GM18502 (cell line): ENCODE results near the gene VPS36.
"Not testable (repeated sequence)": the region's sequence is repeated elsewhere in the genome, so short reads cannot be mapped to it uniquely, and the experiment has no call there.

Experiments used
- ATAC-seq: cut with Tn5 transposase; IDR thresholded peaks from one replicate; pipeline ENCODE4 v1.9.1; 2021; ENCODE audit warnings: mild to moderate bottlenecking; ENCODE audit not compliant: unreplicated experiment, poor library complexity

The VPS36 gene

DNA sequence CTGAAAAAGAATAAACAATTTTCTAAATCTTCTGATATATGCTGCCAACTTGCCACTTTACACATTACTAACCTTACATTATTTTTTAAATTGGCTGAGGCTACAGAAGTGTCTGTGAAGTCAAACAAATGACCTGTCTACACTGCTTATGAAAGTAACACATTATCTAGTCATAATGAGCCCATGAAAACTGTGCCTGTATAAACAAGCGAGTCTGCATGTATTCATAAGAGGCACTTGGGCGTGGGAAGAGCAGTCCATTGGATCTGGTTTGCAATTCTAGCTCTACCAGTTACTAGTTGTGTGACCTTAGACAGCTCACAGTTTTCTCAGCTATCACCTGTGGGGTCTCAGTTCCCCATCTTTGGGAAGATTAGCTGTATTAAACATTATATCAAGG is 3.1 kb downstream of the VPS36 start:
- ATAC-seq = no peak

DNA sequence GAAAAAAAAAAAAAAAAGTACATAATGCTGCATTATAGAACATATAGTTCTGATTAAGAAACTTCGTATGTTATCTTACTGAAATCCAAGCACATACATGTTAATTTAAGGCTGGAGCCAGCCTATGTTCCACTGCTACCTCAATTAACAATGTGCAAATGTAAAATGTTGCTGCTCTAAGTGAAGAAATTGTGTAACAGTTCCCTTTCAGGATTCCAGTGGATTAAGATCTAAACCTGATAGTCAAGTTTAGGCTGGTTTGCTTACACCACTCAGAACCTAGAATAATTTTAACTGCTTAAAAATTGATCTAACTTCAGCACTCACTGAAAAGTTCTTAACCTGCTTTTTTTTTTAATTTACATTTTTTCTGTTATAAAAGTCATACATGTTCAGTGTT is 4.2 kb downstream of the VPS36 start:
- ATAC-seq = no peak

DNA sequence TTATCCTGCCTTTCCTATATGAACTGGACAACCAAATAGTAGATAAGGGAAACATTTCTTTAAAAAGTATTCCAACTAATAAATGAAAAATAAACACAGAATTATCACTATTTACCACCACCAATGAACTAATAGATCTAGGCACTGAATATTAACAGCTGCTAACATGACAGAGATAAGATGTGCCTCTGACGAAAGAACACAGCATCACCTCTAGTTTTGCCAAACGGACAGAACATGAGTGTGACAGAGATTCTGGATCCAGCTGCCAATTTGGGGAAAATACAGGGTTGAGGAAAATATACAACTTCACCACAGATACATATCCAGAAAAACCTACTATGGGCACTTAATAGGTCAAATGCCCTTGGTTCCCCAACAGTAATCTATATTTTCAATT is 18.0 kb downstream of the VPS36 start:
- ATAC-seq = no peak

DNA sequence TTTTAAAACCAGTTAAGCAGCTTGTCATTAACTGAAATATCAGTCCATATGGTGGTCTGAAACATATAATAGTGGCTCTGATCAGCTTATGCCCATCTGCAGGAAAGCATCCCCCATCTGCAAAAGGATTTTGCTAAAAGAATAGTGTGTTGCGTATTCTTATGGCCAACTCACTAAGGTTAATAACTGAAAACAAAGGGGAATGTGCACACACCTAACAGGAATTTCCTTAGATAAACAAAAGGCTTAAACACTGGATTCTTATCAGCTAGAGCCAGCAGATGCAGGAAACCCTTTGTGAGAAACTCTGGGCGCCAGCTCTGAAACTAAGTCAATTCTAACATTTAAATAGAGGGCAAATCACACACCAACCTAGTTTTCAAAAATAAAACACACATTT is 22.1 kb downstream of the VPS36 start:
- ATAC-seq = no peak

DNA sequence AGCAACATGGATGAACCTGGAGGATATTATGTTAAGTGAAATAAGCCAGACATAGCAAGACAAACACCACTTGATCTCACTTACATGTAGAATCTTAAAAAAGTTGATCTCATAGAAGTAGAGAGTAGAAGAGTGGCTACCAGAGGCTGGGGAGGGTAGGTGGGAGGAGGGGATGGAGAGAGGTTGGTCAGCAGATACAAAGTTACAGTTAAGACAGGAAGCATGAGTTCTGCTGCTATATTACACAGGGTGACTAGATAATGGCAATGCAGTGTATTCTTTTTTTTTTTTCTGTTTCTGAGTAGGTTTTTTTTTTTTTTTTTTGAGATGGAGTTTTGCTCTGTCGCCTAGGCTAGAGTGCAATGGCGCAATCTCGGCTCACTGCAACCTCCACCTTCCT is 29.2 kb downstream of the VPS36 start:
- ATAC-seq = no peak

DNA sequence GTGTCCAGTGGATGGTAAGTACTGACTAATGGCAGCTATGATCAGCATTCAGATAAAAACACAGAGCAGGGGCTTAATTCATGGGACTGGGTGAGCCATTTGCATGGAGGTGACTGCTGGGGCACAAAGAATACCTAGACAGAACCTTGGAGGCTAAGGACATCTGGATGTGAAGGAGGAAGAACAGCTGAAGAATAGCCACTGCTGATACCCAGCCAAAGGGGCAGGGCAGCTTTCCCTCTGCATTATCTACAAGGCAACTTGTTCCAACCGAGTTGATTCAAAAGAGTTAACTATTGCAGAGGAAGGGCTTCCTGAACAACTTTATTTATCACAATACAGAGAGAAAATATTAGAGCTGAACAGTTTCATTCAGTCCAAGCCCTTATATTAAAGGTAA is 31.4 kb downstream of the VPS36 start:
- no peak for ATAC-seq

DNA sequence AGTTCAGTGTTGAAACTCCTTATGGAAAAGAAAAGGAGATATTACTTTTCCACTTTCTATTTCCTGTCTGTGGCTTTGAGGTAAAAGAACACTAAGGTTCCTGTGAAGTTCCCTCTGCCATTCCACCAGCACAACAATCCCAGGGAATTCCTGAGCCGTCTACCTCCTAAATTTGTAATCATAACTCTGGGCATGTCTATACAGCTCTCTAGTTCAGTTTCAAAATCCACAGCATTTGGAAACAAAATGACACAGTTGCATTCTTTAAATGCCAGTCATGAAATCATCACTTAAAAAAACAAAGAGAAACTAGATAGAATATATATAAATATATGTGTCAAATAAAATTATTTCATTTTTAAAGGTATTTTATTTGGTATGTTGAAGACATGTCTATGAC is 35.5 kb downstream of the VPS36 start:
- ATAC-seq = no peak

DNA sequence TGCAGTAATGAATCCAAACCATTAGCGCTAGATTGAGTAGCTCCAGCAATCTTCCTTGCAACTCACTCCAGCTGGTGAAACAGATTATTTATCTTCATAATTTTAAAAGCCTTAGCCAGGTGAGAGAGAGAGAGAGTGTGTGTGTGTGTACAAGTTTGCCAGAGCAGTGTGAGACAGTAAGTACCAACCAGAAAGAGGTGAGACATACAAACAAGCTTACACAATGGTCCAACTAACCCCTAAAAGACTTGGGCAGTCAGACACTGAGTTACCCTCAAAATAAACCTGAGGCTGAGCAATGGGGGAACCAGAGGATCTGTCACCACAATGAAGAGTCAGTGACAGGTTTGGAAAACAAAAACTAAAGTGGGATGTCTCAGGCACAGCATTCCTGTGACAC is 36.4 kb downstream of the VPS36 start:
- no peak for ATAC-seq

DNA sequence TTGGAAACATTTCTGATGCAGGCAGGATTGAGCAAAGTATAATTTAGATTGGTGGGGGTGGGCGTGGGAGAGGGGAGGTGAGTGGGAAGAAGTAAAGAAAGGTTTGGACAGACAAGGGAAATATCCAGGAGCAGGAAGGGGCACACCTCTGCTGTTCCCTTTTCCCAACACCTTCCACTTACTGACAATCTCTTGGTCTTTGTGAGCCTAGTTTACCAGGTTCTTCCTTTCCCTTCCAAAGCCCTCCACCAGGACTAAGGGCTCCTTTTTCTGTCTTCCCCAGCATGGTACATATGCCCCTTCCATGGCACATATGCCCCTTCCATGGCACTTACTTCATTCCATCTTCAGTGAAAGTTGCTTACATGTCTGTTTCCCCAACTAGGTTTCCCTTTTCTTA is 38.3 kb downstream of the VPS36 start:
- no peak for ATAC-seq

DNA sequence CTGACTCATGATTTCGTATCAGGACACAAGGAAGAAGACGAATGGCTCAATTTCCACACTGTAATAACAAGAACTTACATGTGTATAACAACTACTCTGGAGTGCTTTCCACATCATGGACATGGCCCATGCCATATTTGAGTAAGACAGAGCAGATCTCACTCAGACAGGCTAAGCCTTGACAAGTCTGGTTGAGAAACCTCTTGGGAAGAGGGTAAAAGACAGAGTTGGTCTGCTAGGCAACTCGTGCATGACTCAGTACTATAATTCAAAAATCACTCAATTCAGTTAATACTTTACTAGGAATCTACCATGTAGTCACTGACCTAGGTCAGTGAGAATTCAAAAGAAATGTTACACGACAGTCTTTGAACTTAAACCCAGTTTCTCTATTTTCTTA is 38.8 kb downstream of the VPS36 start:
- peak; percentile 56 for ATAC-seq

DNA sequence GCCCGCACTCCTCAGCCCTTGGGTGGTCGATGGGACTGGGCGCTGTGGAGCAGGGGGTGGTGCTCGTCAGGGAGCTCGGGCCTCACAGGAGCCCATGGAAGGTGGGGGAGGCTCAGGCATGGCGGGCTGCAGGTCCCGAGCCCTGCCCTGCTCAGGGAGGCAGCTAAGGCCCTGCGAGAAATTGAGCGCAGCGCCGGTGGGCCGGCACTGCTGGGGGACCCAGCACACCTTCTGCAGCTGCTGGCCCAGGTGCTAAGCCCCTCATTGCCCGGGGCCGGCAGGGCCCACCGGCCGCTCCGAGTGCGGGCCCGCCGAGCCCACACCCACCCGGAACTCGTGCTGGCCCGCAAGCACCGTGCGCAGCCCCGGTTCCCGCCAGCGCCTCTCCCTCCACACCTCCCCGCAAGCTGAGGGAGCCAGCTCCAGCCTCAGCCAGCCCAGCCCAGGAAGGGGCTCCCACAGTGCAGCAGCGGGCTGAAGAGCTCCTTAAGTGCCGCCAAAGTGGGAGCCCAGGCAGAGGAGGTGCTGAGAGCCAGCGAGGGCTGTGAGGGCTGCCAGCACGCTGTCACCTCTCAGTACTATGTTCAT is 42.3 kb downstream of the VPS36 start:
- ATAC-seq = not testable (repeated sequence)

DNA sequence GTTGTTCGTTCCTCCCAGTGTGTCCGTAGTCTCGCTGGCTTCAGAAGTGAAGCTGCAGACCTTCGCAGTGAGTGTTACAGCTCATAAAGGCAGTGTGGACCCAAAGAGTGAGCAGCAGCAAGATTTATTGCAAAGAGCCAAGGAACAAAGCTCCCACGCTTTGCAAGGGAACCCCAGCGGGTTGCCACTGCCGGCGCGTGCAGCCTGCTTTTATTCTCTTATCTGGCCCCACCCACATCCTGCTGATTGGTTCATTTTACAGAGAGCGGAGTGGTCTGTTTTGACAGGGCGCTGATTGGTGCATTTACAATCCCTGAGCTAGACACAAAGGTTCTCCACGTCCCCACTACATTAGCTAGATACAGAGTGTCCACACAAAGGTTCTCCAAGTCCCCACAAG is 43.0 kb downstream of the VPS36 start:
- not testable (repeated sequence) for ATAC-seq

DNA sequence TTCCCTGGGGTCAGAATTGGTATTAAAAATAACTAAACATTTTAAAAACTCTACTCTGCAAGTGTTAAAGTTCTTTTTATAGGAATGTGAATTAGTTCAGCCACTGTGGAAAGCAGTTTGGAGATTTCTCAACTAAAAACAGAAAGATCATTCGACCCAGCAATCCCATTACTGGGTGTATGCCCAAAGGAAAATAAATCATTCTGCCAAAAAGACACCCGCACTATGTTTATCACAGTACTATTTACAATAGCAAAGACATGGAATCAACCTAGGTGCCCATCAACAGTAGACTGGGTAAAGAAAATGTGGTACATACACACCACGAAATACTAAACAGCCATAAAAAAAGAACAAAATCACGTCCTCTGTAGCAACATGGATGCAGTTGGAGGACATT is 43.8 kb downstream of the VPS36 start:
- ATAC-seq = no peak

DNA sequence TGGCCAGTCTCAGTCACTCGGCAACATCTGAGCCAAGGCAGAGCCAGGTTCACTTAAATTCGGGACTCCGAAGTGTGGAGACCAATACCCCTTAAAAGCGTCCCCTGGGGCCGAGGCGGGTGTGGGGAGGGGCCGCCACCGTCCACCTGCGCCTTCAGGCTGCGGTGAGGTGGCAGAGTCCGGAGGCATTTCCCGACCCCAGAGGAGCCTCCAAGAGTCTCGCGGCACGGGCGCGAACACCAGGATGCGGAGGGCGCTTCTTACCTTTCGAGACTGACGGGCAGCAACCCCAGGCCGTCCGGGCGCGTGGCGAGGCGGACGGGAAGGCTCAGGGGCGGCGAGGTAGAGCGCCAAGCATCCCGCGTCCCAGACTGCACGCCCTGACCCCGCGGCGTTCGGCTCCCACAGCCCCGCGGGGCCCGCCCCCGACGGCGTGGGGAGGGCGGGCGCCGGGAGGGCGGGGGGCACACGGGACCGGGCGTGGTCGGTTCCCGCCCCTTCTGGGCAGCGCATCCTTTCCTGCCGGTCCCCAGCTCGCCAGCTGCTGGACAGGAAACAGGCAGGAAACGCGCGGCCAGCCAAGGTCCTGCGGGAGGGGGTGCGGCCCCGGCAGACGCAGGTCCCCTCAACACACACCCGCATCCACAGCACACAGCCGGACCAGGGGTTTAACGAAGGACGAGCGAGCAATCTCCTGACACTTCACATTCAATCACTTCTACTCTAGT is 44.5 kb downstream of the VPS36 start, which contains the start of gene THSD1:
Gene THSD1 (minus strand): TSS at position 406 of the 728 bp plus-strand sequence. CDS start 3,572 bp downstream, outside the sequence.
- ATAC-seq = peak; percentile 49

DNA sequence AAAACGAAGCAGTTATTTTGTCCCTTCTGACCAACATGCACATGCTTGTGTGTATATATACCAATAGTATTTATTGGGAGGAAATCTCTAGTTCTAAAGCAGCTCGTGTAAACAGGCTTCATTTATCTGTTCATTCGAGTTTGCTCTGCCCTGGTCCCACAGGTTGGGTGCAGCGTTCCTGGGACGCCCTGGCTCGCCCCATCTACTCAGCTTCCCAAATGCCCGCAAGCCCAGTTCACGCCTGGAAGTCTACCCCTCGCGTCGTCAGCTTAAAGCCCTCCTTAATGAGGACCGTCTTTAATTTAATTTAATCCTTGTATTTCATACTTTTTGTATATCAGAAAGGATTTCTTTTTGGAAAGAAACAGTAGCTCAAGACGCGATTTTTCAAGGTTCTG is 45.1 kb downstream of the VPS36 start:
- ATAC-seq = peak; percentile 7

DNA sequence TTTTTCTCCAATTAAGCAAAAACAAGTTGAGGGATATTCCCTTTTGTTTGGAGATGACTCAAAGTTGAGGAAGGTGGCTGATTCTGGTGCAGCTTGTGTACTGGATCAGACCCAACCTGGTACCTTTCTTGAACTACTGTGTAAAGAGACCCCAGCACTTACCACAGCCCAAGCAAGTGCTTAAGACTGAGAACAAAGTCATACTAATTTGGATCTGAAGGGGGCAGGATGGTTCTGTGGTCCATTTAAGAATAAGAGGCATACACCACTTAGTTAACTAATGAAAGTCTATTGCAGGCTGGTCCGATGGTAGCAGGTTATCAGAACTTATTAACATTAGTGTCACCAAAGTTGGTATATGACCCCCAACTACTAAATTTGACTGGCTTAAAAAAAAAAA is 50.7 kb downstream of the VPS36 start:
- no peak for ATAC-seq

DNA sequence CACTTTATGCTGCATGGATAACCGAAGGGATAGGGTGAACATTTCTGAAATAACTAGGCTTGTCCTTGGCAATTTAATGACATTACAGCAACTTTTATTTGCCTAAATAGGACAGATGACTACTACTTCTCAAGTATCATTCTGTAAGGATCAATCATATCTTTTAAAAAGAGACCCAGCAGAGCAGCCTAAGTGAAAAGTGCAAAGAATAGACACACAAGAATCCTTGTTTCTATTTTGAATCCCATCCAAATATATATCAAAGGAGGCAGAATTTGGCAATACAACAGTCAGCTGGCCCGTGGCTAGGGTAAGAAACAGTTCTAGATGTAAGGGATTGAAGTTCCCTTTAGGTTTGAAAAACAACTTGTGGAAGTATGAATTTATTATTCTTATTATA is 51.4 kb downstream of the VPS36 start:
- ATAC-seq = no peak

DNA sequence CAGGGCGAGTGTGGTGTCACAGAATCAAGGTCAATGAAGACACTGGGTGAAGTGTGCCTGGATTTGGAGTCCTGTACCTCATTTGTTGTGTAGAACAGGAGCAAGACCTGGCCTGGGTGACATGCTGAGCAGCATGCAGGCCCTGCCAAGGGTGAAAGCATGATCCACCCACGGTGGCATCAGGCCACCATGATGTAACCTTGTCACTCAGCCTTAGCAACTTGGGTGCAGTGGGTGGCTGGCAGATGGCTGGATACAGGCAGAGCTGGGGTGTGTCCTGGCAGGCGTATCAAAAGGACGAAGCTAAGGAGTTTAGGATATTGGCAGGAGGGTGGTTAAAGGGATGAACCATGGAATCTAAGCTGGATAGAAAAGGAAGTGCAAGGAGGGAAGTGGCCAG is 54.7 kb downstream of the VPS36 start:
- no peak for ATAC-seq

DNA sequence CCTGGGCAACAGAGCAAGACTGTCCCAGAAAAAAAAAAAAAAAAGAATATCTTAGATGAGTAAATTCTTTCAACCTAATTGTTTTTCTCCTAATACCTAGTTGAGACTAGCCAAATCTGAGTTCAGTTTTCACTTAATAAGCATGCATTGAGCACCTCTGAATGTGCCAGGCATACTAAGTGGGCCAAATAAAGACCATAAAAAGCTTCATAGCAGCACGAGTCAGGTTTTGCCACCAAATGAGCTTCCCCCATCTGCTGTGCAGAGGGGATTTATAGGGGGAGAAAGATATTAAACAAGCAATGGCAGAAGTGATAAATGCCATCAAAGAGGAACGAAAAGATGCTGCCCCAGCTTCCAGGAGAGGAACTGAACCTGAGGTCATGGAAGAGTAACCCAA is 55.8 kb downstream of the VPS36 start:
- no peak for ATAC-seq

DNA sequence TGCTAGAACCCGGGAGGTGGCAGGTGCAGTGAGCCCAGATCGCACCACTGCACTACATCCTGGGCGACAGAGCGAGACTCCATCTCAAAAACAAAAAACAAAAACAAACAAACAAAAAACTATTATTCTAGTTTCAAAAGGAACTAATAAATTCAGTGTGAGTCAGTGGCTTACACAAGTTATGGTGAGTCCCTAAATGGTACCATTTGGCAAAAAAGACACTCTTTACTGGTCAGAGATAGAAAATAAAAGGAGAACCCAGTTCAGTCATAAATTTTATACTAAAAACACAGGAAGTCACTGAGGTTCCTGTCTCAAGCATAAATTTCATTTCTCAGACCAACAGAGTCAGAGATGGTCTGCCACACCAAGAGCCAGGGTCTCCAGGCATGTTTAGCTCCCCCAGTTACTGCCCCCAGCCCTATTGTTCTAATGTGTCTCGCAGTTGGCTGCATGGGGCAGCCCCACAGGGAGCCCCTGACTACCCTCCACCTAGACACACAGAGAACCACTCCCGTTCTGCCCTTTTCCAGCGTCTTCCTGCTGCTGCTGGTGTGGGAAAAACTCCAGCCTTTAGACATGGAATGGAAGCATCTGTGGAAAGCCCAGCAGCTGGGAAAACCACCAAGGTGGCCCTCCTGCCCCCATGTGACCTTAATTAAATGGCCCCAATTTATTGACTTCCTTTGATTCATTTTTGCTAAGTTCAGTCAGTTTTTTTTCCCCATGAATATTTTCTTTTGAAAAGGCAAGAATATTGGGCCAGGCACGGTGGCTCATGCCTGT is 56.7 kb downstream of the VPS36 start:
- no peak for ATAC-seq

DNA sequence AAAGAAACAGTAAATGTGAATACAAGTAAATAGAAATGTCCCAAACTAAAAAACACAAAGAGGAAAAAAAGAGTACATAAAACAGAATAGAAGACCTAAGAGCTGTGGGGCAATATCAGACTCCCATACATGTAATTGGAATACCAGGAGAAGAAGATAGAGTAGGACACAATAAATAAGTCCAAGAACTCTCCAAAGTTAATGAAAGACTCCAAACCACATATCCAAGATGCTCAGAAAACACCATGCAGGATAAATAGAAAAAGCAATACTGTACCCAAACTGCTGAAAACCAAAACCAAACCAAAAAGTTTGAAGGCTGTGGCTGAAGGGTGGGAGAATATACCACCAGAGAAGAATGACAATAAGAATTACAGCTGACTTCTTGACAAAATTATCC is 62.7 kb downstream of the VPS36 start:
- ATAC-seq = no peak
